ENCODE results near the gene NTF4.

Gene NTF4

DNA sequence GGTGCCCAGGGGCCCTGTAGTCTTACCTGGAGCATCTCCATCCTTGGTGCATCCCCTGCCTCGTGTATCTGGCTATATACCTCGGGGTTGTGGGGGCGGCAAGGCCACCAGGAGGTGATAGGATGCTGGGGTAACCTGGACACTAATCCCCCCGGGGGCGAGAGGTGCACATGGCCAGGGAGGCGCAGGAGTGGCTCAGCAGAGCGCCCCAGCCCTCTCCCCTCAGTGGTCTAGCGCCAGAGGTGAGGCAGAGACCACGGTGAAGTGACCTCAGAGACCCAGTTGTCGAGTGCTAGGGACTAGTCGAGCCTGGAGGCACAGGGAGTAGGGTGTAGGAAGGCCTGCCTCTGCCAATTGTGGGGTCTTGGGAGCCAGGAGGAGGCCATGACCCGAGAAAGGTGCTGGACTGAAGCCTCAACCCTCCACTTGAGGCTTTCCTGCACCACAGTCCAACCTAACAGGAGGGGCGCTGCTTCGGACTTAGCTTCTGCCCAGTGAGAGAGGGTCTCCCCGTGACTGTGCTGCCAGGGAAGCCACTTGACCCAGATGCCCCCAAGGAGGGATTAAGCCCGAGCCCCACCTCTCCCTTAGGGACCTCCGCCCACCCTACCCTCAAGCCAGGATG lies 47.5 kb downstream of the NTF4 start, which contains the start of gene LHB:
Gene LHB (minus strand): TSS at position 51 of the 625 bp plus-strand sequence. CDS start 10 bp downstream, at position 41.
- H3K27ac ChIP-seq (ENCODE audit: low read length), result no peak within 1 kb of the TSS
- peak within 1 kb of the TSS; percentile 56 for H3K4me3 ChIP-seq (ENCODE audit: low read length)
- no peaks in the 10 kb centered on the region for H3K36me3 ChIP-seq (replicated peaks; ENCODE audit: insufficient read depth, low read length)
- H2AFZ ChIP-seq (ENCODE audit: low read length), result 0 out of 2 replicates have a peak within 1 kb of the TSS, but pooled peaks have one; percentile 11
- peak within 1 kb of the TSS; percentile 94 for H3K4me2 ChIP-seq (ENCODE audit: low read depth, low read length)
- no peaks in the 10 kb centered on the region for H3K79me2 ChIP-seq (ENCODE audit: low read length)
- no peaks in the 10 kb centered on the region for H4K20me1 ChIP-seq (ENCODE audit: insufficient read depth, low read length)
- H3K27me3 ChIP-seq (replicated peaks; ENCODE audit: insufficient read depth, low read length), result peaks cover 30% of the 10 kb centered on the region
- no peaks in the 10 kb centered on the region for H3K4me1 ChIP-seq (ENCODE audit: low read length)
- no peaks in the 10 kb centered on the region for H3K9me2 ChIP-seq (replicated peaks; ENCODE audit: insufficient read depth, low read length)
- no peak within 1 kb of the TSS for H3K9ac ChIP-seq (ENCODE audit: low read length)
- no peaks in the 10 kb centered on the region for H3F3A ChIP-seq (ENCODE audit: insufficient read depth, low read length)
- H3K9me3 ChIP-seq (replicated peaks; ENCODE audit: insufficient read depth, low read length), result no peaks in the 10 kb centered on the region
- TF ChIP-seq EZH2 (optimal IDR thresholded peaks at IDR 0.05; ENCODE audit: low read depth, low read length), result no peak
- no peak for TF ChIP-seq EZH2phosphoT487 (IDR thresholded peaks at IDR 0.05; ENCODE audit: low read length)
- TF ChIP-seq, protein P1, sequence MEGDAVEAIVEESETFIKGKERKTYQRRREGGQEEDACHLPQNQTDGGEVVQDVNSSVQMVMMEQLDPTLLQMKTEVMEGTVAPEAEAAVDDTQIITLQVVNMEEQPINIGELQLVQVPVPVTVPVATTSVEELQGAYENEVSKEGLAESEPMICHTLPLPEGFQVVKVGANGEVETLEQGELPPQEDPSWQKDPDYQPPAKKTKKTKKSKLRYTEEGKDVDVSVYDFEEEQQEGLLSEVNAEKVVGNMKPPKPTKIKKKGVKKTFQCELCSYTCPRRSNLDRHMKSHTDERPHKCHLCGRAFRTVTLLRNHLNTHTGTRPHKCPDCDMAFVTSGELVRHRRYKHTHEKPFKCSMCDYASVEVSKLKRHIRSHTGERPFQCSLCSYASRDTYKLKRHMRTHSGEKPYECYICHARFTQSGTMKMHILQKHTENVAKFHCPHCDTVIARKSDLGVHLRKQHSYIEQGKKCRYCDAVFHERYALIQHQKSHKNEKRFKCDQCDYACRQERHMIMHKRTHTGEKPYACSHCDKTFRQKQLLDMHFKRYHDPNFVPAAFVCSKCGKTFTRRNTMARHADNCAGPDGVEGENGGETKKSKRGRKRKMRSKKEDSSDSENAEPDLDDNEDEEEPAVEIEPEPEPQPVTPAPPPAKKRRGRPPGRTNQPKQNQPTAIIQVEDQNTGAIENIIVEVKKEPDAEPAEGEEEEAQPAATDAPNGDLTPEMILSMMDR (IDR thresholded peaks at IDR 0.05; ENCODE audit: low read length), result no peak
- no peak for DNase-seq

DNA sequence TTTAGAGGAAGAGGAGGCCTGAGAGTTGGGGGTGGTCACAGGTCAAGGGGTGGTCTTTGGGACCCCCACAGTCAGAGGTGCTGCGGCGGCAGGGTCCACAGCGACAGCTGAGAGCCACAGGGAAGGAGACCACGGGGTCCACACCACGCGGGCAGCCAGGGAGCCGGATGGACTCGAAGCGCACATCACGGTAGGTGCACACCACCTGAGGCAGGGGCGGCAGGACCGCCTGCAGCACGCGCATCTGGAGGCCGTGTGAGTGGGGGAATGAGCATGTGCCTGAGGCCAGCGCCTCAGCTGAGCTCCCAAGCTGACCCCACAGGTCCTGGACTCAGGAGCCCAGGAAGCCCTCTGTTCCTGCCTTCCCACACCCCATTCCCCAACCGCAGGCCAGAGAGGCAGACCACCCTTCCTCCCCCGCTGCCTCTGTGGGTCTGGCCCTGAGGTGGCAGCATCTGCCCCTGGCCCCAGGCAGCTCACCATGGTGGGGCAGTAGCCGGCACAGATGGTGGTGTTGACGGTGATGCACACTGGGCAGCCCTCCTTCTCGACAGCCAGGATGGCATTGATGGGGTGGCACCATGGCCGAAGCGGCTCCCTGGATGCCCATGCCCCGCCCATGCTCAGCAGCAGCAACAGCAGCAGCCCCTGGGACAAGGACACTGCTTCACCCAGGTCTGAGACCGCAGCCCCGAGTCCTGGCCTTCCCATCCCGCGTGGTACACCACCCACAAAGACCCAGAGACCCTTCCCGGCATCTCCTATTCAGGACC lies 48.4 kb downstream of the NTF4 start:
- Histone ChIP-seq H3K4me2 (ENCODE audit: low read depth, low read length) (no peak overlapping the region), H3F3A (ENCODE audit: insufficient read depth, low read length) (no peaks in the 10 kb centered on the region), H4K20me1 (ENCODE audit: insufficient read depth, low read length) (no peaks in the 10 kb centered on the region), H2AFZ (ENCODE audit: low read length) (no peak overlapping the region), H3K9me3 (replicated peaks; ENCODE audit: insufficient read depth, low read length) (no peaks in the 10 kb centered on the region), H3K27me3 (replicated peaks; ENCODE audit: insufficient read depth, low read length) (peaks cover 26% of the 10 kb centered on the region), H3K36me3 (replicated peaks; ENCODE audit: insufficient read depth, low read length) (no peaks in the 10 kb centered on the region), H3K4me1 (ENCODE audit: low read length) (no peaks in the 10 kb centered on the region), H3K79me2 (ENCODE audit: low read length) (no peaks in the 10 kb centered on the region), H3K4me3 (ENCODE audit: low read length) (no peak overlapping the region), H3K9ac (ENCODE audit: low read length) (no peak overlapping the region), H3K9me2 (replicated peaks; ENCODE audit: insufficient read depth, low read length) (no peaks in the 10 kb centered on the region), H3K27ac (ENCODE audit: low read length) (no peak overlapping the region)
- no peak for TF ChIP-seq EZH2phosphoT487 (IDR thresholded peaks at IDR 0.05; ENCODE audit: low read length)
- no peak for TF ChIP-seq EZH2 (optimal IDR thresholded peaks at IDR 0.05; ENCODE audit: low read depth, low read length)
- TF ChIP-seq, protein P1 (IDR thresholded peaks at IDR 0.05; ENCODE audit: low read length), result no peak
- DNase-seq, result no peak

DNA sequence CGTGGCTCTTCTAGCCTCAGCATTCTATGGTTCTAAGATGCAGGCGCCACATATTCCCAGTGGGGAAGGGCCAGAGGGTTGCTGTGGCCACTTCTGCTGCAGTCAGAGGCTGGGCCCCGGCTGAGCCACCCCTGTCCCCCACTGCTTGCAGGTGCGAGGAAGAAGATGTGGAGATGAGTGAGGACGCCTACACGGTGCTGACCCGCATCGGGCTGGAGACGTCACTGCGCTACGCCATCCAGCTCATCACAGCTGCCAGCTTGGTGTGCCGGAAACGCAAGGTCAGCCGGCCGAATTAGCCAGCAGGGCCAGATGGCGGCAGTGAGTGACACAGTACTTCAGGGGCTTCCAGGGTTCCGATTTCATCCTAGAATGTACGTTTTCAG lies 49.8 kb downstream of the NTF4 start:
- no peaks in the 10 kb centered on the region for H3K36me3 ChIP-seq (replicated peaks; ENCODE audit: insufficient read depth, low read length)

More for the DNA sequence above, 49.8 kb downstream of the NTF4 start:
- H3K4me1 ChIP-seq (ENCODE audit: low read length), result no peaks in the 10 kb centered on the region
- H3K4me2 ChIP-seq (ENCODE audit: low read depth, low read length), result no peak overlapping the region
- peaks cover 16% of the 10 kb centered on the region for H3K27me3 ChIP-seq (replicated peaks; ENCODE audit: insufficient read depth, low read length)
- H3K9ac ChIP-seq (ENCODE audit: low read length), result no peak overlapping the region
- no peak overlapping the region for H2AFZ ChIP-seq (ENCODE audit: low read length)
- no peaks in the 10 kb centered on the region for H3K79me2 ChIP-seq (ENCODE audit: low read length)
- no peaks in the 10 kb centered on the region for H3F3A ChIP-seq (ENCODE audit: insufficient read depth, low read length)
- no peaks in the 10 kb centered on the region for H3K9me3 ChIP-seq (replicated peaks; ENCODE audit: insufficient read depth, low read length)
- TF ChIP-seq EZH2 (optimal IDR thresholded peaks at IDR 0.05; ENCODE audit: low read depth, low read length) (no peak), EZH2phosphoT487 (IDR thresholded peaks at IDR 0.05; ENCODE audit: low read length) (no peak)
- TF ChIP-seq, protein P1 (IDR thresholded peaks at IDR 0.05; ENCODE audit: low read length), result no peak
- DNase-seq, result no peak
- H3K9me2 ChIP-seq (replicated peaks; ENCODE audit: insufficient read depth, low read length), result no peaks in the 10 kb centered on the region
- no peaks in the 10 kb centered on the region for H4K20me1 ChIP-seq (ENCODE audit: insufficient read depth, low read length)
- no peak overlapping the region for H3K4me3 ChIP-seq (ENCODE audit: low read length)
- no peak overlapping the region for H3K27ac ChIP-seq (ENCODE audit: low read length)

Data from MM.1S (cell line).